Measurements from ENCODE around the gene LCE1F.

Gene LCE1F

DNA sequence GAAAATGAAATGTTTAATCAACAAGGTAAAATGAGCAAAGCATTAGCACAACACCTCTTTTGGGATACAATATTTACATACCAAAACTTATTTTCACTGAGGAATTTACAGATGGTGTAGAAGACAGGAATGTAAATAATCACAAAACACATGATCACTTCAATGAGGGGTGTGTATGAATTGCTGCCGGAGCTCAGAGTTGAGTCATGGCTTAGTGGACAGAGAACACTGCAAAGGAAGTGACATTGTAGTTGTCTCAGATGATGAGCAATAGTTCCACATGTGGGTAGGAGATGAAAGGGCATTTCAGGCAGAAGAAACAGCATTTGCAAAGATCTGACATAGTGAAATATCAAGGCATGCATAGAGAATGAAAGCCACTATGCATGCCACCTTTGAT, 22.7 kb upstream of the LCE1F start:
- Histone ChIP-seq H3K4me1 (ENCODE audit: control insufficient read depth, insufficient read depth, low read length) (no peaks in the 10 kb centered on the region), H3K9me3 (ENCODE audit: control insufficient read depth, insufficient read depth, low read length) (peaks cover 90% of the 10 kb centered on the region), H3K27me3 (ENCODE audit: control insufficient read depth, insufficient read depth, low read length) (no peaks in the 10 kb centered on the region), H3K27ac (ENCODE audit: low read depth, low read length) (no peak overlapping the region), H3K4me3 (ENCODE audit: low read depth, low read length) (no peak overlapping the region), H3K36me3 (ENCODE audit: control insufficient read depth, insufficient read depth, low read length) (no peaks in the 10 kb centered on the region), H3K9ac (ENCODE audit: low read depth, low read length) (no peak overlapping the region)

DNA sequence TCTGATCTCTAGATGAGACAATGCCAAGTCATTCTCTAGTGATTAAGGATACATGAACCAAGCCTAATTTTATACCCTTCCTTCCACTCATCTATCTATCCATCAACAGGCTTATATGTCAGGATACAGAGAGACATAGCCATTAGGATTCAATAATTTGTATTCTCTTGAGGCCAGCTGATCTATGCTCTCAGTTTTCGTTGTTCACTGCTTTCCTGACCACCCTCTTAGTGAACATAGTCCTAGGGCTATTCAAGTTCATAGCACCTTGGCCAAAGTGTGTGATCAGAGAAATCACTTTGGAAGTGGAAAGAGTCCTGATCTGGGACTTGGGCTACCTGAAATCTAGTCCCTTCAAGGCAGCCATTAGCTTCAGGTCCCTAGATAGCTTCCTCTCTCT, 21.4 kb upstream of the LCE1F start:
- Histone ChIP-seq H3K9ac (ENCODE audit: low read depth, low read length) (no peak overlapping the region), H3K27ac (ENCODE audit: low read depth, low read length) (no peak overlapping the region), H3K36me3 (ENCODE audit: control insufficient read depth, insufficient read depth, low read length) (no peaks in the 10 kb centered on the region), H3K27me3 (ENCODE audit: control insufficient read depth, insufficient read depth, low read length) (no peaks in the 10 kb centered on the region), H3K4me3 (ENCODE audit: low read depth, low read length) (no peak overlapping the region), H3K9me3 (ENCODE audit: control insufficient read depth, insufficient read depth, low read length) (peaks cover 90% of the 10 kb centered on the region), H3K4me1 (ENCODE audit: control insufficient read depth, insufficient read depth, low read length) (no peaks in the 10 kb centered on the region)

DNA sequence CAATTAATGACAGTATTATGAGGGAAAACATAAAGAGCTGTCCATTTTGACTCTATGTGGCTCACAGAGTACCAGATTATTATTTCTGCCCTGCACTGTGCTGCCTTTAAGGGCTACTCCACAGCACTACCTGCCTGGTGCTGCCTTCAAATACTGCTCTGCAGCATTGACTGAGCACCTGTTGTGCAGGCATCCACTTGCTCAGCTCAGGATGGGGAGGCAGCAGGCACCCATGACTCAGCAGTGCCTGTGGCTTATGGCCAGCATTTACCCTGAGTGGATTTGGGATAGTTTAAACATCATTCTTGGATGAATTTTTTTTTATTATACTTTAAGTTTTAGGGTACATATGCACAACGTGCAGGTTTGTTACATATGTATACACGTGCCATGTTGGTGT, 18.1 kb upstream of the LCE1F start:
- Histone ChIP-seq H3K27ac (ENCODE audit: low read depth, low read length) (no peak overlapping the region), H3K27me3 (ENCODE audit: control insufficient read depth, insufficient read depth, low read length) (no peaks in the 10 kb centered on the region), H3K9ac (ENCODE audit: low read depth, low read length) (no peak overlapping the region), H3K4me3 (ENCODE audit: low read depth, low read length) (no peak overlapping the region), H3K4me1 (ENCODE audit: control insufficient read depth, insufficient read depth, low read length) (no peaks in the 10 kb centered on the region), H3K9me3 (ENCODE audit: control insufficient read depth, insufficient read depth, low read length) (peaks cover 95% of the 10 kb centered on the region), H3K36me3 (ENCODE audit: control insufficient read depth, insufficient read depth, low read length) (no peaks in the 10 kb centered on the region)

DNA sequence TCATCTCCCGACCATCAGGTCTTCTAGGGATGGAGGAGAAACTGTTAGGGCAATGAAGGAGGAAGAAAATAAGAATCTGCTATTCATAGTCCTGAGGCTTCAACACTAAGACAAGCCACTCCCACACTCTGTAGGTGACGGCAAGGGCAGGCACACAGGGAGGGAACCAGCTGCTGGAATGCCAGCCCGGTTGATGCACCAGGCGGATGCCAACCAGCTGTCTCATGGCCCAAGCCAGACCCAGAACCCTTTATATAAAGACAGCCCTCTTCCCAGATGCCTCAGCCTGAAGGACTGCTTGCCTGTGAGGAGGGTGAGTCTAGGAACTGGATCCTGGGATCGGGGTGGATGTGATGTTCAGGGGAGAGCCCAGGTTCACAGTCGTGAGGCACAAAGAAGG, 17.2 kb upstream of the LCE1F start, which contains the start of gene KPRP:
TSS of gene KPRP (plus strand) at position 279 of the 400 bp plus-strand sequence. CDS start 1,564 bp downstream, outside the sequence.
- no peak within 1 kb of the TSS for H3K27ac ChIP-seq (ENCODE audit: low read depth, low read length)
- H3K9me3 ChIP-seq (ENCODE audit: control insufficient read depth, insufficient read depth, low read length): peaks cover 95% of the 10 kb centered on the region
- H3K9ac ChIP-seq (ENCODE audit: low read depth, low read length): no peak within 1 kb of the TSS
- H3K36me3 ChIP-seq (ENCODE audit: control insufficient read depth, insufficient read depth, low read length): no peaks in the 10 kb centered on the region
- H3K27me3 ChIP-seq (ENCODE audit: control insufficient read depth, insufficient read depth, low read length): no peaks in the 10 kb centered on the region
- no peaks in the 10 kb centered on the region for H3K4me1 ChIP-seq (ENCODE audit: control insufficient read depth, insufficient read depth, low read length)
- no peak within 1 kb of the TSS for H3K4me3 ChIP-seq (ENCODE audit: low read depth, low read length)

DNA sequence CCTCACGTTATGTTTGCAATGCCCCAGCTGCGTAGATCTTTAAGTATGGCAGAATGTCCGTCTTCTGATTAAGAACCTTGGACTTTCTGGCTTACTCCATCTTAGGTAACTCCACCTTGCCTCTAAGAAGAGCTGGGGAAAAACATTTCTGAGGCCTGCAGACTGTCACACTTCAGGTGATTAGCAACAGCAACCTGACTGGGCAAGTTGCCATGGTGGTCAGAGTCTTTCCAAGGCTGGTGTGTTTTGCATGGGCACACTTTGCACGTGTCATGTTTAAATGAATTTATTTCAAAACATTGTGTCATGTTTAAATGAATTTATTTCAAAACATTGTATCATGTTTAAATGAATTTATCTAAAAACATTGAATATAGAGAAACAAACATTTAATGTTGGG, 16.3 kb upstream of the LCE1F start:
- Histone ChIP-seq H3K9me3 (ENCODE audit: control insufficient read depth, insufficient read depth, low read length) (peaks cover 92% of the 10 kb centered on the region), H3K4me1 (ENCODE audit: control insufficient read depth, insufficient read depth, low read length) (no peaks in the 10 kb centered on the region), H3K27me3 (ENCODE audit: control insufficient read depth, insufficient read depth, low read length) (no peaks in the 10 kb centered on the region), H3K4me3 (ENCODE audit: low read depth, low read length) (no peak overlapping the region), H3K36me3 (ENCODE audit: control insufficient read depth, insufficient read depth, low read length) (no peaks in the 10 kb centered on the region), H3K27ac (ENCODE audit: low read depth, low read length) (no peak overlapping the region), H3K9ac (ENCODE audit: low read depth, low read length) (no peak overlapping the region)

DNA sequence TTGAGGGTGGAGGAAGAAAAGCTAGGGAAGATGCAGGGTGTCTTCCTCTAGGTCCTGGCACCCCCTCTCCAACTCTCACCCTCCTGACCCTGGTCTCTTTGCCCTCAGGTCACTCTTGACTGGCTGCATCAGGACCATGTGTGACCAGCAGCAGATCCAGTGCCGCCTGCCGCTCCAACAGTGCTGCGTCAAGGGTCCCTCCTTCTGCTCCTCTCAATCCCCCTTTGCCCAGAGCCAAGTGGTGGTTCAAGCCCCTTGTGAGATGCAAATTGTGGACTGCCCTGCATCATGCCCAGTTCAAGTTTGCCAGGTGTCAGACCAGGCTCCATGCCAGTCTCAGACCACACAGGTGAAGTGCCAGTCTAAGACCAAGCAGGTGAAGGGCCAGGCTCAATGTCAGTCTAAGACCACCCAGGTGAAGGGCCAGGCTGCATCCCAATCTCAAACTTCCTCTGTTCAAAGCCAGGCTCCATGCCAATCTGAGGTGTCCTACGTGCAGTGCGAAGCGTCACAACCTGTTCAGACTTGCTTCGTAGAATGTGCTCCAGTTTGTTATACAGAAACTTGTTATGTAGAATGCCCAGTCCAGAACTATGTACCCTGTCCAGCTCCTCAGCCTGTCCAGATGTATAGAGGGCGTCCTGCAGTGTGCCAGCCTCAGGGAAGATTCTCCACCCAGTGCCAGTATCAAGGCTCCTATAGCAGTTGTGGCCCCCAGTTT, 15.3 kb upstream of the LCE1F start:
- Histone ChIP-seq H3K9me3 (ENCODE audit: control insufficient read depth, insufficient read depth, low read length) (peaks cover 95% of the 10 kb centered on the region), H3K27me3 (ENCODE audit: control insufficient read depth, insufficient read depth, low read length) (no peaks in the 10 kb centered on the region), H3K36me3 (ENCODE audit: control insufficient read depth, insufficient read depth, low read length) (no peaks in the 10 kb centered on the region), H3K4me1 (ENCODE audit: control insufficient read depth, insufficient read depth, low read length) (no peaks in the 10 kb centered on the region), H3K4me3 (ENCODE audit: low read depth, low read length) (no peak overlapping the region), H3K9ac (ENCODE audit: low read depth, low read length) (no peak overlapping the region), H3K27ac (ENCODE audit: low read depth, low read length) (no peak overlapping the region)

DNA sequence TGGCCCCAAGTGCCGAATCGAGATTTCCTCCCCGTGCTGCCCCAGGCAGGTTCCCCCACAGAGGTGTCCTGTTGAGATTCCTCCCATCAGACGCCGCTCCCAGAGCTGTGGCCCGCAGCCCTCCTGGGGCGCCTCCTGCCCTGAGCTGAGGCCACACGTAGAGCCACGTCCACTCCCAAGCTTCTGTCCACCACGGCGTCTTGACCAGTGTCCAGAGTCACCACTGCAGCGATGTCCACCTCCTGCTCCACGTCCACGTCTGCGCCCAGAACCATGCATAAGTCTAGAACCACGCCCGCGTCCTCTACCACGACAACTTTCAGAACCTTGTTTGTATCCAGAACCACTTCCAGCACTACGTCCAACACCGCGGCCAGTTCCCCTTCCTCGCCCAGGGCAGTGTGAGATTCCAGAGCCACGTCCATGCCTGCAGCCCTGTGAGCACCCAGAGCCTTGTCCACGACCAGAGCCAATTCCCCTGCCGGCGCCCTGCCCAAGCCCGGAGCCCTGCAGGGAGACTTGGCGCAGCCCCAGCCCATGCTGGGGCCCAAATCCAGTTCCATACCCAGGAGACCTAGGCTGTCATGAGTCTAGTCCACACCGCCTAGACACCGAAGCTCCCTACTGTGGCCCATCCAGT, 14.3 kb upstream of the LCE1F start:
- Histone ChIP-seq H3K9me3 (ENCODE audit: control insufficient read depth, insufficient read depth, low read length) (peaks cover 95% of the 10 kb centered on the region), H3K36me3 (ENCODE audit: control insufficient read depth, insufficient read depth, low read length) (no peaks in the 10 kb centered on the region), H3K27ac (ENCODE audit: low read depth, low read length) (no peak overlapping the region), H3K27me3 (ENCODE audit: control insufficient read depth, insufficient read depth, low read length) (no peaks in the 10 kb centered on the region), H3K4me1 (ENCODE audit: control insufficient read depth, insufficient read depth, low read length) (no peaks in the 10 kb centered on the region), H3K9ac (ENCODE audit: low read depth, low read length) (no peak overlapping the region), H3K4me3 (ENCODE audit: low read depth, low read length) (no peak overlapping the region)

DNA sequence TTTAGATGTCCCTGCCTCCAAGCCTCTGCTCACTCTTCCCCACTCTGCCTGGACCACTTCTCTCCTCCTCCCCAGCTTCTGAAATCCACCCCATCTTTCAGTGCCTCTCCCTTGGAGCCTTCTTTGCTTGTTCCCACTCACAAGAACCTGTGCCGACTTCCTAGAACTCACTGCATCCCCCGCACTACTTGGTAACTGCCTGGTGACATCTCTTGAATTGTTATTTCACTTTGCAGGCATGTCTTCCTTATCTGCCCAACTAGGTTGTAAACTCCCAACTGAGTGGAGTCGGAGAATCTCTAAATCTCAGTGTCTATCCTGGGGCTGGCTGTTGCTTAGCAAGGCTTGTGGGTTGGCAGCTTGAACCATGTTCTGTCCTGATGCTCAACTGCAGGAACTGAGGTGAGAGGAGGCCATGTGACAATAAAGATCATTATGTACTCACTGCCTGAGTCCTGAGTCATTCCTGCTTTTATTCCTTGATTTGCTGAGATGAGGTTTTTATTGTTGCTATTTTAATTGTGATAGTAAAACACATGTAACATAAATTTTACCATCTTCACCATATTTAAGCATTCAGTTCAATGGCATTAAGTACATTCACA, 13.2 kb upstream of the LCE1F start:
- no peaks in the 10 kb centered on the region for H3K27me3 ChIP-seq (ENCODE audit: control insufficient read depth, insufficient read depth, low read length)
- H3K4me3 ChIP-seq (ENCODE audit: low read depth, low read length): no peak overlapping the region
- H3K27ac ChIP-seq (ENCODE audit: low read depth, low read length): no peak overlapping the region
- H3K9ac ChIP-seq (ENCODE audit: low read depth, low read length): no peak overlapping the region
- no peaks in the 10 kb centered on the region for H3K4me1 ChIP-seq (ENCODE audit: control insufficient read depth, insufficient read depth, low read length)
- no peaks in the 10 kb centered on the region for H3K36me3 ChIP-seq (ENCODE audit: control insufficient read depth, insufficient read depth, low read length)
- H3K9me3 ChIP-seq (ENCODE audit: control insufficient read depth, insufficient read depth, low read length): peaks cover 95% of the 10 kb centered on the region

DNA sequence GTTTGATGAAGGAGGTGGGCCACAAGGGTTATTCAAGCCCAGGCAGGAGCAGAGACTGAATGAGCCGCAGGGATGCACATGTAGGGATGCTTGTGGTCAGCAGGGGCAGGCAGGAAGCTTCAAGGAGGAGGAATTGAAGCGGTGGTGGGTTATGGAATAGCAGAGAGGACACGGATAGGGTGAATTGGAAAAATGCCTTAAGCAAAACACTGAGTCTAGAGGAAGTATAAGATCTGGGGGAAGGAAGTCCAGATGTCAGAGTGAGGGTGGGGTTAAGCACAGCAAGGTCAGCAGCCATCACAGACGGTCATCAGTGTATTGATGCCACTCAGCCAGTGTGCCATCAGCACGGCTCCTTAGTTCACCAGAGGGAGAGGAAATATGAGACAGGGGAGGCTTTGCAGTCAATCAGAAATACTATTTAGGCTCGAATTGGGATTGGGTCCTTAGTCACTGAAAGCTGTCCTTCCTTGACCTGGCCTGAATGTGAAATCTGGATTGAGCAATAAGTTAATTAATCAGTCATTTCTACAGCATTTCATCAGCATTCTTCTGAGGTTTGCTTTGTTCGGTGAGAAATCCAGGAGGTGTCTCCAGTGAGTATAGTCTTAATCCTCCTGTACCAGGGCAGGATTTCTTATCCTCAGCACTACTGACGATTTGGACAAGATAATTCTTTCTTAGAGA, 6.0 kb upstream of the LCE1F start:
- Histone ChIP-seq H3K4me3 (ENCODE audit: low read depth, low read length) (no peak overlapping the region), H3K9ac (ENCODE audit: low read depth, low read length) (no peak overlapping the region), H3K27ac (ENCODE audit: low read depth, low read length) (no peak overlapping the region), H3K9me3 (ENCODE audit: control insufficient read depth, insufficient read depth, low read length) (peaks cover 83% of the 10 kb centered on the region), H3K4me1 (ENCODE audit: control insufficient read depth, insufficient read depth, low read length) (no peaks in the 10 kb centered on the region), H3K27me3 (ENCODE audit: control insufficient read depth, insufficient read depth, low read length) (no peaks in the 10 kb centered on the region), H3K36me3 (ENCODE audit: control insufficient read depth, insufficient read depth, low read length) (no peaks in the 10 kb centered on the region)

DNA sequence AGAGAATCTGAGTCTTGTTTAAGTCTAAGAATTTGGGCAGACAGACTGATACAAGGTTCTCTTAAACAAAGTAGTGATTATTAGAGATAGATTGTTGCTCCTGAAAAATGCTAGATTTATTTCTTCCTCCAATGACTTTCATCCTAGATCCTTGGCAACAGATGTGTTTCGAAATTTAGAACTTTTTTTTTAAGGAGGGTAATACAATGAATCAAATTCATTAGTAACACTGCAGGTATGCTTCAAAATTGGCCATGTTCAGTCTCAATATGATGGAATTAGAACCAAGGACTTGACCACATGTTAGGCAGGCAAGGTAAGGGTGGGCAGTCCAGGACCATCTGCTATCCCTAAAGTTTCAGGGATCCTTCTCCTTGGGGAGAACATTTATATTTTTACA, 4.5 kb upstream of the LCE1F start:
- no peak overlapping the region for H3K27ac ChIP-seq (ENCODE audit: low read depth, low read length)
- H3K36me3 ChIP-seq (ENCODE audit: control insufficient read depth, insufficient read depth, low read length): no peaks in the 10 kb centered on the region
- no peak overlapping the region for H3K9ac ChIP-seq (ENCODE audit: low read depth, low read length)
- H3K4me1 ChIP-seq (ENCODE audit: control insufficient read depth, insufficient read depth, low read length): no peaks in the 10 kb centered on the region
- H3K4me3 ChIP-seq (ENCODE audit: low read depth, low read length): no peak overlapping the region
- H3K9me3 ChIP-seq (ENCODE audit: control insufficient read depth, insufficient read depth, low read length): peaks cover 83% of the 10 kb centered on the region
- H3K27me3 ChIP-seq (ENCODE audit: control insufficient read depth, insufficient read depth, low read length): no peaks in the 10 kb centered on the region

DNA sequence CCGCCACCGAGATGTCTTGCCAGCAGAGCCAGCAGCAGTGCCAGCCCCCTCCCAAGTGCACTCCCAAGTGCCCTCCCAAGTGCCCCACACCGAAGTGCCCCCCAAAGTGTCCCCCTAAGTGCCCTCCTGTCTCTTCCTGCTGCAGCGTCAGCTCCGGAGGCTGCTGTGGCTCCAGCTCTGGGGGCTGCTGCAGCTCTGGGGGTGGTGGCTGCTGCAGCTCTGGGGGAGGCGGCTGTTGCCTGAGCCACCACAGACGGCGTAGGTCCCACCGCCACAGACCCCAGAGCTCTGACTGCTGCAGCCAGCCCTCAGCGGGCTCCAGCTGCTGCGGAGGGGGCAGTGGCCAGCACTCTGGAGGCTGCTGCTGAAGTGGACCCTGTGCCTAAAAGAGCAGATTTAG, 1.4 kb downstream of the LCE1F start:
- H3K27ac ChIP-seq (ENCODE audit: low read depth, low read length): no peak overlapping the region
- H3K4me3 ChIP-seq (ENCODE audit: low read depth, low read length): no peak overlapping the region
- H3K36me3 ChIP-seq (ENCODE audit: control insufficient read depth, insufficient read depth, low read length): no peaks in the 10 kb centered on the region
- no peaks in the 10 kb centered on the region for H3K4me1 ChIP-seq (ENCODE audit: control insufficient read depth, insufficient read depth, low read length)
- H3K27me3 ChIP-seq (ENCODE audit: control insufficient read depth, insufficient read depth, low read length): no peaks in the 10 kb centered on the region
- H3K9ac ChIP-seq (ENCODE audit: low read depth, low read length): no peak overlapping the region
- H3K9me3 ChIP-seq (ENCODE audit: control insufficient read depth, insufficient read depth, low read length): peaks cover 76% of the 10 kb centered on the region
